Posterior vena cava (tissue), 2 donors: ENCODE data around the gene ATP6V1F. TPM values are rescaled to one million over a fixed set of nuclear protein-coding genes. Genes with fewer than 3 reads are reported as not detected.

Source experiments
- DNase-seq: peaks from one replicate; pipeline ENCODE4 v3.0.0-alpha.2; 2020; ENCODE audit warnings: low spot score
- intact Hi-C, 2 donors: fragments of 100-400 bp; cut with DNase I; formaldehyde crosslinking; loops; one replicate each; pipeline versions ENCODE4 v1.14.1 to v1.14.2; 2022 to 2023
- total RNA-seq, 2 donors: library from RNA; stranded (reverse); fragmentation: NEBNext Ultra II Directional; extraction: Animal tissue kit (Norgen Biotek cat#: 25700); gene quantifications; one replicate each; pipeline ENCODE4 v1.2.1, GENCODE V29; 2021
- donor health status: DM: yes; HTN: yes; CAD: no.
- donor health status: DM: yes; HTN: yes; CAD: no.

Gene ATP6V1F
- total RNA-seq, 2 donors from 2014 or later, result 106 to 115 TPM

GRCh38 chr7:128878226-128879105, 15.8 kb downstream of the ATP6V1F start:
- intact Hi-C loops, result no loop called here
- DNase-seq, result peak; percentile 76

- DNase-seq, result peak; percentile 79
- intact Hi-C loops, result no loop called here
Observed at GRCh38 chr7:128879461-128879938, 16.8 kb downstream of the ATP6V1F start.

GRCh38 chr7:128879939-128880746, 17.5 kb downstream of the ATP6V1F start:
- intact Hi-C loops, result loop anchor here in 1 of 2 donors (5.0 kb wide), 1 partner anchor 273 kb away; no protein-coding TSS in a partner anchor
- peak; percentile 83 for DNase-seq

GRCh38 chr7:128880791-128881457, 18.3 kb downstream of the ATP6V1F start:
- peak; percentile 75 for DNase-seq
- intact Hi-C loops, result loop anchor here in 1 of 2 donors (5.0 kb wide), 1 partner anchor 274 kb away; no protein-coding TSS in a partner anchor

- peak; percentile 53 for DNase-seq
- intact Hi-C loops, result loop anchor here in 1 of 2 donors (5.0 kb wide), 1 partner anchor 274 kb away; no protein-coding TSS in a partner anchor
Observed at GRCh38 chr7:128881458-128882125, 18.9 kb downstream of the ATP6V1F start.

- peak; percentile 19 for DNase-seq
Observed at GRCh38 chr7:128882134-128882533, 19.5 kb downstream of the ATP6V1F start.

GRCh38 chr7:128883622-128884448, 21.2 kb downstream of the ATP6V1F start:
- intact Hi-C loops, result loop anchor here in 1 of 2 donors (5.0 kb wide), 1 partner anchor 277 kb away; no protein-coding TSS in a partner anchor

More at GRCh38 chr7:128882134-128882533, 19.5 kb downstream of the ATP6V1F start:
- intact Hi-C loops, result loop anchor here in 1 of 2 donors (5.0 kb wide), 1 partner anchor 275 kb away; no protein-coding TSS in a partner anchor

GRCh38 chr7:128884561-128885369, 22.1 kb downstream of the ATP6V1F start:
- intact Hi-C loops, result loop anchor here in 1 of 2 donors (5.0 kb wide), 1 partner anchor 277 kb away; no protein-coding TSS in a partner anchor
- DNase-seq, result peak; percentile 72

More at GRCh38 chr7:128883622-128884448, 21.2 kb downstream of the ATP6V1F start:
- DNase-seq, result peak; percentile 95

GRCh38 chr7:128885370-128886187, 22.9 kb downstream of the ATP6V1F start:
- peak; percentile 45 for DNase-seq
- intact Hi-C loops, result no loop called here

- peak; percentile 66 for DNase-seq
- intact Hi-C loops, result no loop called here
Observed at GRCh38 chr7:128886391-128887168, 23.9 kb downstream of the ATP6V1F start.

GRCh38 chr7:128887169-128888038, 24.7 kb downstream of the ATP6V1F start:
- DNase-seq, result peak; percentile 48
- intact Hi-C loops, result no loop called here

GRCh38 chr7:128888039-128888755, 25.5 kb downstream of the ATP6V1F start:
- intact Hi-C loops, result no loop called here
- peak; percentile 1 for DNase-seq

GRCh38 chr7:128888756-128889095, 26.1 kb downstream of the ATP6V1F start:
- peak; percentile 48 for DNase-seq
- intact Hi-C loops, result no loop called here

GRCh38 chr7:128889121-128889520, 26.5 kb downstream of the ATP6V1F start:
- DNase-seq, result peak; percentile 43
- intact Hi-C loops, result no loop called here
